CD4-positive, CD25-positive, alpha-beta regulatory T cell (primary cell): ENCODE results near the gene CUL3. TPM values are rescaled to one million over a fixed set of nuclear protein-coding genes. Genes with fewer than 3 reads are reported as not detected.

Experiments
- ATAC-seq, 2 donors: fragments of 150-1000 bp; cut with Tn5 transposase; one replicate each; pipeline ENCODE4 v1.10.0; 2021; ENCODE audit warnings: low read depth in 2 of 2, moderate number of reproducible peaks in 2 of 2, moderate library complexity in 1 of 2
- DNase-seq, 3 donors: peaks; one replicate each; pipeline versions ENCODE4 v3.0.0 to v3.0.0-alpha.2; 2012 to 2022; ENCODE audit warnings: mixed read lengths in 1 of 3
- H3K27ac ChIP-seq: one replicate; pipeline ENCODE4 v1.7.0; 2013; ENCODE audit warnings: mild to moderate bottlenecking, low read length; ENCODE audit not compliant: insufficient read depth, poor library complexity, severe bottlenecking
- H3K27me3 ChIP-seq: one replicate; pipeline ENCODE4 v1.7.0; 2013; ENCODE audit warnings: low read length; ENCODE audit not compliant: control insufficient read depth, insufficient read depth
- H3K36me3 ChIP-seq: one replicate; pipeline ENCODE4 v1.7.0; 2013; ENCODE audit warnings: mild to moderate bottlenecking, low read length, moderate library complexity; ENCODE audit not compliant: control insufficient read depth, insufficient read depth
- H3K4me1 ChIP-seq: 2 replicates; pipeline ENCODE4 v1.7.0; 2013; ENCODE audit warnings: mild to moderate bottlenecking, low read length; ENCODE audit not compliant: insufficient read depth, control insufficient read depth, poor library complexity, severe bottlenecking
- H3K4me3 ChIP-seq: one replicate; pipeline ENCODE4 v1.7.0; 2013; ENCODE audit warnings: low read depth, mild to moderate bottlenecking, low read length, moderate library complexity
- H3K9me3 ChIP-seq, 2 experiments: 1 replicate in 1 of 2; 2 replicates in 1 of 2; pipeline ENCODE4 v1.7.0; 2013; ENCODE audit warnings: low read length in 2 of 2, mild to moderate bottlenecking in 1 of 2, moderate library complexity in 1 of 2; ENCODE audit not compliant: control insufficient read depth in 2 of 2
- H3K27ac Mint-ChIP-seq, 3 donors: one replicate each; pipeline ENCODE4 v1.8.0; 2020 to 2022; ENCODE audit warnings: mild to moderate bottlenecking in 3 of 3, mixed read lengths in 3 of 3, moderate library complexity in 2 of 3
- H3K27me3 Mint-ChIP-seq: one replicate; pipeline ENCODE4 v1.8.0; 2022; ENCODE audit warnings: mild to moderate bottlenecking, mixed read lengths
- H3K36me3 Mint-ChIP-seq: one replicate; pipeline ENCODE4 v1.8.0; 2020; ENCODE audit warnings: mixed read lengths
- H3K4me1 Mint-ChIP-seq, 4 donors: one replicate each; pipeline ENCODE4 v1.8.0; 2020 to 2022; ENCODE audit warnings: mixed read lengths in 4 of 4, mild to moderate bottlenecking in 1 of 4
- H3K4me3 Mint-ChIP-seq, 4 donors: one replicate each; pipeline ENCODE4 v1.8.0; 2020 to 2022; ENCODE audit warnings: mild to moderate bottlenecking in 4 of 4, mixed read lengths in 4 of 4, moderate library complexity in 3 of 4
- H3K9me3 Mint-ChIP-seq, 7 donors: one replicate each; pipeline ENCODE4 v1.8.0; 2020 to 2022; ENCODE audit warnings: mixed read lengths in 7 of 7, mild to moderate bottlenecking in 3 of 7, moderate library complexity in 2 of 7
- polyA plus RNA-seq, 4 donors: library from polyadenylated mRNA; unstranded; fragments of 300-500 nt; fragmentation: Illumina TruSeq; gene quantifications; one replicate each; pipeline ENCODE4 v1.2.3, GENCODE V29; 2021
- total RNA-seq: library from RNA; stranded (reverse); gene quantifications from one replicate; pipeline ENCODE4 v1.2.3, GENCODE V29; 2022

Gene CUL3
- total and polyA plus RNA-seq, 5 donors from 2014 or later, result 26.1 to 139 (median 43.6) TPM

- Histone ChIP-seq H3K36me3 (peaks cover 14% of the 10 kb centered on the region), H3K4me1 (peaks cover 58% of the 10 kb centered on the region), H3K27ac (no peak overlapping the region), H3K9me3 (peaks cover 0 to 4% of the 10 kb centered on the region in 2 experiments), H3K4me3 (no peak overlapping the region), H3K27me3 (no peaks in the 10 kb centered on the region)
- H3K27ac Mint-ChIP-seq, result peak overlapping the region in 1 of 3 donors; percentile 5
- peaks cover 43 to 62% (median 52%) of the 10 kb centered on the region in 4 donors for H3K4me1 Mint-ChIP-seq
- DNase-seq (no peak), ATAC-seq (no peak)
- H3K4me3 Mint-ChIP-seq, result peak overlapping the region in 2 of 4 donors; percentile 9 to 16
- peaks cover 0 to 4% (median 0%) of the 10 kb centered on the region in 7 donors for H3K9me3 Mint-ChIP-seq
- peaks cover 5% of the 10 kb centered on the region for H3K27me3 Mint-ChIP-seq
- peaks cover 25% of the 10 kb centered on the region for H3K36me3 Mint-ChIP-seq
These were observed 19.6 kb downstream of the CUL3 start for GRCh38 chr2:224565452-224566035.

- DNase-seq, result no peak
- H3K9me3 ChIP-seq, result peaks cover 0 to 5% of the 10 kb centered on the region in 2 experiments
- peaks cover 38% of the 10 kb centered on the region for H3K4me1 ChIP-seq
- H3K4me1 Mint-ChIP-seq, result peaks cover 32 to 48% (median 37%) of the 10 kb centered on the region in 4 donors
- no peak overlapping the region for H3K27ac ChIP-seq
- peaks cover 25% of the 10 kb centered on the region for H3K36me3 Mint-ChIP-seq
- no peak for ATAC-seq
- no peaks in the 10 kb centered on the region for H3K27me3 ChIP-seq
- peaks cover 14% of the 10 kb centered on the region for H3K36me3 ChIP-seq
- H3K27ac Mint-ChIP-seq, result peak overlapping the region in 1 of 3 donors; percentile 11
- peak overlapping the region in 3 of 4 donors; percentile 4 to 55 (median 38) for H3K4me3 Mint-ChIP-seq
- peak overlapping the region; percentile 30 for H3K4me3 ChIP-seq
- peaks cover 0 to 4% (median 0%) of the 10 kb centered on the region in 7 donors for H3K9me3 Mint-ChIP-seq
- H3K27me3 Mint-ChIP-seq, result peaks cover 5% of the 10 kb centered on the region
These were observed 21.6 kb downstream of the CUL3 start for GRCh38 chr2:224563537-224563936.

- Mint-ChIP-seq H3K27ac (no peak overlapping the region), H3K4me3 (peak overlapping the region in 2 of 4 donors; percentile 7 to 14), H3K27me3 (peaks cover 5% of the 10 kb centered on the region), H3K36me3 (peaks cover 28% of the 10 kb centered on the region), H3K4me1 (peaks cover 35 to 51% (median 39%) of the 10 kb centered on the region in 4 donors), H3K9me3 (peaks cover 0 to 3% (median 0%) of the 10 kb centered on the region in 7 donors)
- ATAC-seq (no peak), DNase-seq (no peak)
- Histone ChIP-seq H3K36me3 (peaks cover 14% of the 10 kb centered on the region), H3K9me3 (peaks cover 0 to 5% of the 10 kb centered on the region in 2 experiments), H3K4me3 (peak overlapping the region; percentile 30), H3K27ac (no peak overlapping the region), H3K4me1 (peaks cover 38% of the 10 kb centered on the region), H3K27me3 (no peaks in the 10 kb centered on the region)
These were observed 22.3 kb downstream of the CUL3 start for GRCh38 chr2:224562831-224563230.

GRCh38 chr2:224561234-224562005, 23.7 kb downstream of the CUL3 start:
- H3K4me1 Mint-ChIP-seq, result peaks cover 32 to 48% (median 38%) of the 10 kb centered on the region in 4 donors

GRCh38 chr2:224560549-224560948, 24.6 kb downstream of the CUL3 start:
- Mint-ChIP-seq H3K36me3 (peaks cover 15% of the 10 kb centered on the region), H3K27ac (no peak overlapping the region), H3K4me1 (peaks cover 34 to 52% (median 40%) of the 10 kb centered on the region in 4 donors), H3K4me3 (no peak overlapping the region), H3K9me3 (no peaks in the 10 kb centered on the region), H3K27me3 (peaks cover 5% of the 10 kb centered on the region)
- Histone ChIP-seq H3K27ac (no peak overlapping the region), H3K9me3 (peaks cover 0 to 2% of the 10 kb centered on the region in 2 experiments), H3K27me3 (no peaks in the 10 kb centered on the region), H3K4me1 (peaks cover 25% of the 10 kb centered on the region), H3K36me3 (peaks cover 6% of the 10 kb centered on the region), H3K4me3 (peak overlapping the region; percentile 51)
- DNase-seq (no peak), ATAC-seq (no peak)

More at GRCh38 chr2:224561234-224562005, 23.7 kb downstream of the CUL3 start:
- no peak for ATAC-seq
- no peak overlapping the region for H3K4me3 Mint-ChIP-seq
- no peak overlapping the region for H3K27ac ChIP-seq
- peaks cover 0 to 3% of the 10 kb centered on the region in 2 experiments for H3K9me3 ChIP-seq
- peaks cover 19% of the 10 kb centered on the region for H3K36me3 Mint-ChIP-seq
- H3K27me3 ChIP-seq, result no peaks in the 10 kb centered on the region
- peak overlapping the region in 2 of 3 donors; percentile 16 to 34 for H3K27ac Mint-ChIP-seq
- peaks cover 10% of the 10 kb centered on the region for H3K36me3 ChIP-seq
- H3K27me3 Mint-ChIP-seq, result peaks cover 5% of the 10 kb centered on the region
- no peaks in the 10 kb centered on the region for H3K9me3 Mint-ChIP-seq
- peaks cover 32% of the 10 kb centered on the region for H3K4me1 ChIP-seq
- DNase-seq, result no peak
- H3K4me3 ChIP-seq, result peak overlapping the region; percentile 51

GRCh38 chr2:224557610-224558009, 27.6 kb downstream of the CUL3 start:
- DNase-seq (no peak), ATAC-seq (no peak)
- peaks cover 23% of the 10 kb centered on the region for H3K36me3 Mint-ChIP-seq
- H3K27ac ChIP-seq, result no peak overlapping the region
- no peaks in the 10 kb centered on the region for H3K27me3 ChIP-seq
- H3K4me1 Mint-ChIP-seq, result peaks cover 37 to 48% (median 41%) of the 10 kb centered on the region in 4 donors
- no peak overlapping the region for H3K4me3 Mint-ChIP-seq
- peaks cover 0 to 2% of the 10 kb centered on the region in 2 experiments for H3K9me3 ChIP-seq
- peaks cover 0 to 2% (median 0%) of the 10 kb centered on the region in 7 donors for H3K9me3 Mint-ChIP-seq
- no peak overlapping the region for H3K4me3 ChIP-seq
- peaks cover 7% of the 10 kb centered on the region for H3K4me1 ChIP-seq
- no peaks in the 10 kb centered on the region for H3K27me3 Mint-ChIP-seq
- H3K36me3 ChIP-seq, result peaks cover 16% of the 10 kb centered on the region
- no peak overlapping the region for H3K27ac Mint-ChIP-seq

- ATAC-seq (no peak), DNase-seq (no peak)
- Mint-ChIP-seq H3K27ac (peak overlapping the region in 1 of 3 donors; percentile 37), H3K36me3 (peaks cover 27% of the 10 kb centered on the region), H3K4me3 (peak overlapping the region in 1 of 4 donors; percentile 16), H3K27me3 (no peaks in the 10 kb centered on the region), H3K4me1 (peaks cover 38 to 54% (median 43%) of the 10 kb centered on the region in 4 donors), H3K9me3 (peaks cover 0 to 3% (median 0%) of the 10 kb centered on the region in 7 donors)
- no peak overlapping the region for H3K27ac ChIP-seq
- H3K4me3 ChIP-seq, result no peak overlapping the region
- no peaks in the 10 kb centered on the region for H3K27me3 ChIP-seq
- H3K9me3 ChIP-seq, result peaks cover 0 to 2% of the 10 kb centered on the region in 2 experiments
- H3K4me1 ChIP-seq, result no peaks in the 10 kb centered on the region
- peaks cover 16% of the 10 kb centered on the region for H3K36me3 ChIP-seq
These were observed 28.8 kb downstream of the CUL3 start for GRCh38 chr2:224556381-224556780.
